IPS-11a (cell line): ENCODE measurements around the gene NHLH1.

Source experiments
- H3K4me3 ChIP-seq: one replicate; pipeline ENCODE4 v1.5.1; 2013; ENCODE audit warnings: low read depth, low read length, control low read depth

NHLH1 gene

GRCh38 chr1:160410406-160411005, 43.6 kb downstream of the NHLH1 start:
- no peak overlapping the region for H3K4me3 ChIP-seq

DNA sequence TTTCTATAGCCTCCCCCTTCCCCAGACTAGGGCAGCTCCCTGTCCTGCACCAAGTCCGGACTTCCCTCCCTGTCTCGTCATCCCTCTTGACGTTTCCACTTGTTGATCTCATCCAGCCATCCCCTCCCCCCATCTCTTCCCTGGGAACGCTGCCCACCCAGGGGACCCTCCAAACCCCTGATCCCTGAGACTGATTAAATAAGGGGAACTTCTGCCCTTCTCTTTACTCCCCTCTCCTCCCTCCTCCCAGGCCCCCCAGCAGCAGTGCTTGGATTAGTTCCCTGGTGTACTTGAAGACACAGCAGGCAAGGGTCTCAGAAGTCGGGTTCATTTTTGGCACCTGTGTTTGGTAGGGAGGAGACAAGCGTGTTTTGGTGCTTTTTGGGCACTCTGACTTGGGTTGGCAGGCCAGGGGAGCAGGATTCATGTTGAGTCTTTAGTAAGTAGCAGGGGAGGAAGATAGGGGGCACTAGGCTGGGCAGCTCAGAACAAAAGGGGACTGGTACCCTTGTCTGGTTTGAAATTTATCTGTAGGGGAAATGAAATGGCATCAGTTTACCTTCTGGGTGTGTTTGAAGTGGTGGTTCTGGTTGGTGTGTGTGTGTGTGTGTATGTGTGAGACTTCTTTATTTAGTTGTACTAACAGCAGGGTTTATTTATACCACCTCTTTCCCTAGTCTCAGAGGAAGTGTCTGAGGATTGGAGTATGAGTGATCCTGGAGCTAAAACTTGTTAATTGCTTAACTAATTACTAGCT, 44.6 kb downstream of the NHLH1 start:
- H3K4me3 ChIP-seq = no peak overlapping the region

- no peak overlapping the region for H3K4me3 ChIP-seq
Observed at GRCh38 chr1:160412028-160412362, 45.1 kb downstream of the NHLH1 start.

GRCh38 chr1:160413716-160414115, 46.8 kb downstream of the NHLH1 start:
- H3K4me3 ChIP-seq = no peak overlapping the region

- no peak overlapping the region for H3K4me3 ChIP-seq
Observed at GRCh38 chr1:160414881-160415280, 48.0 kb downstream of the NHLH1 start.

DNA sequence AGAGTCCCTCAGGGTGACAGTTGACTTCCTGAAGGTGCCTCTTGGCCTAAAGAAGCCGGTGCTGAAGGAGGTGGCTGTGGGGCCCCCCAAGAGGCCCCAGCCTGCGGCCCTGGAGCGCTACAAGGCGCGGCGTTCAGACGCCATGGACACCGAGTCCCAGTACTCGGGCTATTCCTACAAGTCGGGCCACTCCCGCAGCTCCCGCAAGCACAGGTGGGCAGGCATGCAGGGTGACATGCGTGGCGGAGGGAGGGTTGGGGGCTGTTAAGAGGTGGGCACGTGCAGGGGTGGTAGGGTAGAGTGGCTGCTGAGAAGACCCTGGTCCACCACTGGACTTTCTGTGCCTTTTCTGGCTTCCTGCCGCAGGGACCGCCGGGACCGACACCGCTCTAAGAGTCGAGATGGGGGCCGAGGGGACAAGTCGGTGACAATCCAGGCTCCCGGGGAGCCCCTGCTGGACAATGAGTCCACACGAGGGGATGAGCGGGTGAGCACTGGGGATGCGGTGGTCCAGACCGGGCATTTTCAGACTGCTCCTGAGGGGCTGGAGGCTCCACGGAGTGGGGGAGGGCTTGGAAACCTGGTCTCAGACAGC, 48.9 kb downstream of the NHLH1 start:
- H3K4me3 ChIP-seq = no peak overlapping the region

- H3K4me3 ChIP-seq = no peak overlapping the region
Observed at GRCh38 chr1:160416369-160416768, 49.5 kb downstream of the NHLH1 start.

- no peak overlapping the region for H3K4me3 ChIP-seq
Observed at GRCh38 chr1:160418483-160418882, 51.6 kb downstream of the NHLH1 start.

GRCh38 chr1:160419150-160419837, 52.4 kb downstream of the NHLH1 start:
- no peak overlapping the region for H3K4me3 ChIP-seq

GRCh38 chr1:160419838-160420169, 52.9 kb downstream of the NHLH1 start:
- H3K4me3 ChIP-seq = no peak overlapping the region

DNA sequence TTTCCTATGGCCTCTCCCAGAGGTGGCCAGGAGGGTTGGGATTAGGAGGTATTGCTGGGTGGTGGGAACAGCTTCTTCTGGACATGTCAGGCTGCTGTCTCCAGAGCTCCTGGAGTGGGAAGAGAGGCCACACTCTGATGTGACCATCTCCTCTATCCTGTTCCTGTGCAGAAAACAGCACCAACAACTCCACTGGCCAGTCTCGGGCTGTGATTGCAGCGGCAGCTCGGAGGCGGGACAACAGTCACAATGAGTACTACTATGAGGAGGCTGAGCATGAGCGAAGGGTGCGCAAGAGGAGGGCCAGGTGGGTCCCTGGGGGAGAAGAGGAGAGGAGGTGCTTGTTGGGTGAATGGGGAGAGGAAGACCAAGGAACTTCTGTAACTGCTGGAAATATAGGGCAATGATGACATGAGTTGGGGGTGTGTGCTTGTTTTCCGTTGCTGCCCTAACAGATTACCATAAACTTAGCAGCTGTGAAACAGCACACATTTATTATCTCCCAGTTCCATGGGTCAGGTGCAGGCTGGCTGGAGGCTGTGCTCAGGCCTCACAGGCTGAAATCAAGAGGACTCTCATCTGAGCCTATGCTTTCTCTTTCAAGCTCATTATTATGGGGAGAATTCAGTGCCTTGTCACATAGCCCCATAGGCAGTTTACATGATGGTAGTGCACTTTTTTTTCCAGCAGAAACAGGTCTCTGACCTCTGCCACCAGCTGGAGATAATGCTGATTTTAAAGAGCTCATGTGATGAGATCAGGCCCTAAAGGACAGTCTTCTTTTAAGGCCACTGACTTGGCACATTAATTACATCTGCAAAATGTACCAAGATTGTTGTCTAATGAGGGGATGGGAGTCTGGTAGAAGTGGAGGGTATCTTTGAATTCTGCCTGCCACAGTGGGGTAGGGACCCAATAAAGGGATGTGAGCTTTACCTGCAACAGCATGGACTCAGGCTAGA, 54.3 kb downstream of the NHLH1 start:
- H3K4me3 ChIP-seq = no peak overlapping the region

GRCh38 chr1:160421881-160422280, 55.0 kb downstream of the NHLH1 start:
- no peak overlapping the region for H3K4me3 ChIP-seq
